ENCODE measurements around the gene RNF213.

DNA sequence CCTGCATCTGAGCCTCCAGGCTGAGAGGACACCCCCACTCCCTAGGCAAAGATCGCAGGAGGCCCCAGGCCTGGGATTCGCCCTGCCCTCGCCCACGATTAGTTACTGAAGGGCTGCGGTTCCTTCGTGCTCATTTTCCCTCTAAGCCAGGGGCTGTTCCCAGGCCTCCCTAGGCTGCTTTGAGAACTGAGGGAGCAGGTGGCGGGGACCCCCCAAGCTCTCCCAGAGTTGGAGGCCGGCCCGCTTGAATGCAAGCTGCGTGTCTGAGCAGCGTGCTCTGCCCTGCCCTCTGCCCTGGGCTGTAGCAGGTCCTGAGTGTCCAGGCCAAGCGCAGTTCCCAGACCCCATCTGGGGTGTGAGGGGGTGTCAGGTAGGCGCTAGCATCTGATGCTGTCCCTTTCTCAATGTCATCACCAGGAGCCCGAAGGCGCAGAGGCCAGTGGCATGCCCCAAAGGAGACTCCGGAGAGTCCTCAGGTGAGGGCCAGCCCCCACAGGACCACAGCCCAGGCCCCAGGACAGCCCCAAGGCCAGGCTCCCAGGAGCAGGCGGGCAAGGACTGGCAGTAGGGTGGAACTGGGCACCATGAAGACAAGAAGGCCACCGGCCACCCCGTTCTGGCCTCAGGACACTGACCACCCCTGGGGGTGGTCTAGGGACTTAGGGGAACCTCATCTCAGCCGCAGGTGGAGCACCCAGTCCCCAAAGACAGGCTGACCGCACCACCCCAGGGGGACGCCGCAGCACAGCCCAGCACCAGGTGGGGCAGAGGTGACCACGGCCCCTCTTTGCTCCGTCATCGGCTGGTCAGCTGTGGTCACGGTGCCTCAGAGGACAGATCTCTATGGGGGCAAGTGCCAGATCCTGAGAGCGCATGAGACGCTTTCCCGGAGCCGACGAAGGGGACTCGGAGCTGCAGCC is 169.0 kb downstream of the RNF213 start:
- TF ChIP-seq, protein P1, sequence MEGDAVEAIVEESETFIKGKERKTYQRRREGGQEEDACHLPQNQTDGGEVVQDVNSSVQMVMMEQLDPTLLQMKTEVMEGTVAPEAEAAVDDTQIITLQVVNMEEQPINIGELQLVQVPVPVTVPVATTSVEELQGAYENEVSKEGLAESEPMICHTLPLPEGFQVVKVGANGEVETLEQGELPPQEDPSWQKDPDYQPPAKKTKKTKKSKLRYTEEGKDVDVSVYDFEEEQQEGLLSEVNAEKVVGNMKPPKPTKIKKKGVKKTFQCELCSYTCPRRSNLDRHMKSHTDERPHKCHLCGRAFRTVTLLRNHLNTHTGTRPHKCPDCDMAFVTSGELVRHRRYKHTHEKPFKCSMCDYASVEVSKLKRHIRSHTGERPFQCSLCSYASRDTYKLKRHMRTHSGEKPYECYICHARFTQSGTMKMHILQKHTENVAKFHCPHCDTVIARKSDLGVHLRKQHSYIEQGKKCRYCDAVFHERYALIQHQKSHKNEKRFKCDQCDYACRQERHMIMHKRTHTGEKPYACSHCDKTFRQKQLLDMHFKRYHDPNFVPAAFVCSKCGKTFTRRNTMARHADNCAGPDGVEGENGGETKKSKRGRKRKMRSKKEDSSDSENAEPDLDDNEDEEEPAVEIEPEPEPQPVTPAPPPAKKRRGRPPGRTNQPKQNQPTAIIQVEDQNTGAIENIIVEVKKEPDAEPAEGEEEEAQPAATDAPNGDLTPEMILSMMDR (IDR thresholded peaks at IDR 0.05), result no peak
- TF ChIP-seq POLR2A (IDR thresholded peaks at IDR 0.05), result no peak

Measured in adrenal gland (tissue), 5 donors.